SU-DHL-6 (cell line): ENCODE data around the gene FAM229B.

Source experiments
- CTCF ChIP-seq: fragments of 200-600 bp; sonication (generic); IDR thresholded peaks from one replicate; pipeline ENCODE4 v1.5.1; 2017; ENCODE audit warnings: antibody characterized with exemption, mild to moderate bottlenecking, low read length, moderate library complexity; ENCODE audit not compliant: insufficient read depth, poor library complexity, severe bottlenecking
- EZH2phosphoT487 ChIP-seq: fragments of 200-600 bp; sonication (generic), shearing (Covaris generic); conservative IDR thresholded peaks from 2 replicates; pipeline ENCODE4 v1.6.1; 2018; ENCODE audit warnings: mild to moderate bottlenecking, antibody characterized with exemption, low read length, moderate library complexity, mixed read lengths

GRCh38 chr6:112128208-112128607 lies 40.8 kb downstream of the FAM229B start:
- TF ChIP-seq CTCF = no peak
- no peak for TF ChIP-seq EZH2phosphoT487
